Loucy (cell line): Measurements from ENCODE around the gene CPLANE1.
"Not testable (repeated sequence)": the region's sequence is repeated elsewhere in the genome, so short reads cannot be mapped to it uniquely, and the experiment has no call there.

ENCODE experiments used
- H2AFZ ChIP-seq: fragments of 200-600 bp; sonication (generic); 2 replicates; pipeline ENCODE4 v1.6.0; 2016; ENCODE audit warnings: antibody characterized with exemption, mild to moderate bottlenecking, low read length, moderate library complexity
- H3F3A ChIP-seq: fragments of 200-600 bp; 2 replicates; pipeline ENCODE4 v1.6.0; 2016; ENCODE audit warnings: antibody characterized with exemption, low read depth, mild to moderate bottlenecking
- H3K27me3 ChIP-seq: fragments of 200-600 bp; sonication (generic); 2 replicates; pipeline ENCODE4 v1.6.1; 2014; ENCODE audit warnings: low read length, mild to moderate bottlenecking; ENCODE audit not compliant: insufficient read depth, poor library complexity, severe bottlenecking
- H3K36me3 ChIP-seq: fragments of 200-600 bp; sonication (generic); 2 replicates; pipeline ENCODE4 v1.6.1; 2016; ENCODE audit warnings: low read length; ENCODE audit not compliant: insufficient read depth
- H3K4me1 ChIP-seq: fragments of 200-600 bp; sonication (generic); 2 replicates; pipeline ENCODE4 v1.5.1; 2014; ENCODE audit warnings: low read length, mild to moderate bottlenecking; ENCODE audit not compliant: insufficient read depth, poor library complexity, severe bottlenecking
- H3K4me2 ChIP-seq: fragments of 200-600 bp; sonication (generic); 2 replicates; pipeline ENCODE4 v1.6.0; 2014; ENCODE audit warnings: antibody characterized with exemption, low read length, low read depth, mild to moderate bottlenecking; ENCODE audit not compliant: poor library complexity, severe bottlenecking
- H3K4me3 ChIP-seq: fragments of 200-600 bp; sonication (generic); 2 replicates; pipeline ENCODE4 v1.5.1; 2014; ENCODE audit warnings: low read length, mild to moderate bottlenecking, mixed read lengths; ENCODE audit not compliant: poor library complexity, severe bottlenecking
- H3K79me2 ChIP-seq: fragments of 200-600 bp; sonication (generic); 2 replicates; pipeline ENCODE4 v1.6.1; 2014; ENCODE audit warnings: low read length; ENCODE audit not compliant: insufficient read depth
- H3K9ac ChIP-seq: fragments of 200-600 bp; sonication (generic); 2 replicates; pipeline ENCODE4 v1.6.0; 2014; ENCODE audit warnings: mild to moderate bottlenecking, low read depth, low read length, moderate library complexity; ENCODE audit not compliant: poor library complexity, severe bottlenecking
- H3K9me2 ChIP-seq: fragments of 200-600 bp; sonication (generic); replicated peaks from 2 replicates; pipeline ENCODE4 v1.6.1; 2016; ENCODE audit warnings: low read depth, low read length, mixed read lengths
- H3K9me3 ChIP-seq: fragments of 200-600 bp; sonication (generic); 2 replicates; pipeline ENCODE4 v1.6.1; 2014; ENCODE audit warnings: mild to moderate bottlenecking, antibody characterized with exemption, low read length, low read depth; ENCODE audit not compliant: insufficient read depth
- H4K20me1 ChIP-seq: fragments of 200-600 bp; sonication (generic); 2 replicates; pipeline ENCODE4 v1.6.0; 2014; ENCODE audit warnings: antibody characterized with exemption, low read length, mild to moderate bottlenecking; ENCODE audit not compliant: insufficient read depth, poor library complexity, severe bottlenecking
- EZH2phosphoT487 ChIP-seq: fragments of 200-600 bp; IDR thresholded peaks from 2 replicates; pipeline ENCODE4 v1.6.1; 2018; ENCODE audit warnings: antibody characterized with exemption, mild to moderate bottlenecking, moderate library complexity, borderline replicate concordance
- TF ChIP-seq, protein P1 (sequence below): fragments of 200-600 bp; sonication (generic); conservative IDR thresholded peaks from 2 replicates; pipeline ENCODE4 v1.5.1; 2014; ENCODE audit warnings: mild to moderate bottlenecking, antibody characterized with exemption, low read length

The CPLANE1 gene

DNA sequence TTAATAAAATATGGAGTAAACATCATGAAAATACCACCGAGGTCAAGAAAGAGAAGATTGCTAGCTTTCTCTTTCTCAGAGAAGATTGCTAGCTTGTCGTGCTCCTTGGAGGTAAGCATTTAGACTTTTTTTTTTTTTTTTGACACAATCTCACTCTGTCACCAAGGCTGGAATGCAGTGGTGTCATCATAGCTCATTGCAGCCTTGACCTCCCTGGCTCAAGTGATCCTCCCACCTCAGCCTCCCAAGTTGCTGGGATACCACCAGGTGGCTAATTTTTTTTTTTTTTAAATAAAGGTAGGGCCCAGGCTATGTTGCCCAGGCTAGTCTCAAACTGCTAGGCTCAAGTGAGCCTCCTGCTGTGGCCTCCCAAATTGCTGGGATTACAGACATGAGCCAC lies 26.3 kb upstream of the CPLANE1 start:
- Histone ChIP-seq H3K9me3 (peaks cover 5% of the 10 kb centered on the region; the same call in 1 of the 2 replicates), H3K4me2 (no peak overlapping the region), H2AFZ (no peak overlapping the region), H3K79me2 (no peaks in the 10 kb centered on the region), H3K36me3 (no peaks in the 10 kb centered on the region), H3K27me3 (no peaks in the 10 kb centered on the region), H3K4me1 (no peaks in the 10 kb centered on the region), H3F3A (no peaks in the 10 kb centered on the region), H4K20me1 (no peaks in the 10 kb centered on the region), H3K9me2 (no peaks in the 10 kb centered on the region), H3K4me3 (no peak overlapping the region), H3K9ac (no peak overlapping the region)
- TF ChIP-seq EZH2phosphoT487: no peak
- TF ChIP-seq, protein P1, sequence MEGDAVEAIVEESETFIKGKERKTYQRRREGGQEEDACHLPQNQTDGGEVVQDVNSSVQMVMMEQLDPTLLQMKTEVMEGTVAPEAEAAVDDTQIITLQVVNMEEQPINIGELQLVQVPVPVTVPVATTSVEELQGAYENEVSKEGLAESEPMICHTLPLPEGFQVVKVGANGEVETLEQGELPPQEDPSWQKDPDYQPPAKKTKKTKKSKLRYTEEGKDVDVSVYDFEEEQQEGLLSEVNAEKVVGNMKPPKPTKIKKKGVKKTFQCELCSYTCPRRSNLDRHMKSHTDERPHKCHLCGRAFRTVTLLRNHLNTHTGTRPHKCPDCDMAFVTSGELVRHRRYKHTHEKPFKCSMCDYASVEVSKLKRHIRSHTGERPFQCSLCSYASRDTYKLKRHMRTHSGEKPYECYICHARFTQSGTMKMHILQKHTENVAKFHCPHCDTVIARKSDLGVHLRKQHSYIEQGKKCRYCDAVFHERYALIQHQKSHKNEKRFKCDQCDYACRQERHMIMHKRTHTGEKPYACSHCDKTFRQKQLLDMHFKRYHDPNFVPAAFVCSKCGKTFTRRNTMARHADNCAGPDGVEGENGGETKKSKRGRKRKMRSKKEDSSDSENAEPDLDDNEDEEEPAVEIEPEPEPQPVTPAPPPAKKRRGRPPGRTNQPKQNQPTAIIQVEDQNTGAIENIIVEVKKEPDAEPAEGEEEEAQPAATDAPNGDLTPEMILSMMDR: no peak

DNA sequence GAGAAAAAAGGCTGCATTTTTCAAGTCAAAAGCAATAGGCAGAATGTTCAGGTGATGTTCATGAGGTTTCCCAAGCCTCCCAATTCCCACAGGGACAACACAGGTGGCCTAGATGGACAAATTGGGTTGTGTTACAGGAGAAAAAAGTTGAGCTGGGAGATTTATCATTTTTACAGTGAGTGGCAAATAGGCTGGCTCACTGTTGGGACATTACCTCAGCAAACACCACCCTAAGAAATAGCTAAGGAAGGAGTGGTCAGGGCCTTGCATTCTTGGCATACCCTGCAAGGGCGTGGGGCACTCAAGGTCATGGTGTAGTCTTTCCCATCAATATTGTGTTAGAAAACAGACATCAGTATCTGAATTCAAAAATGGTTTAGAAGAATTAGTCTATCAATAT lies 23.3 kb upstream of the CPLANE1 start:
- no peaks in the 10 kb centered on the region for H3K27me3 ChIP-seq
- TF ChIP-seq, protein P1: no peak
- no peak for TF ChIP-seq EZH2phosphoT487
- no peak overlapping the region for H3K4me3 ChIP-seq
- no peak overlapping the region for H3K9ac ChIP-seq
- no peaks in the 10 kb centered on the region; the same call in 1 of the 2 replicates for H3K9me3 ChIP-seq
- no peak overlapping the region for H3K4me2 ChIP-seq
- no peaks in the 10 kb centered on the region for H3K36me3 ChIP-seq
- H3F3A ChIP-seq: no peaks in the 10 kb centered on the region
- H2AFZ ChIP-seq: no peak overlapping the region
- no peaks in the 10 kb centered on the region for H3K4me1 ChIP-seq
- no peaks in the 10 kb centered on the region for H3K79me2 ChIP-seq
- H3K9me2 ChIP-seq: no peaks in the 10 kb centered on the region
- no peaks in the 10 kb centered on the region for H4K20me1 ChIP-seq

DNA sequence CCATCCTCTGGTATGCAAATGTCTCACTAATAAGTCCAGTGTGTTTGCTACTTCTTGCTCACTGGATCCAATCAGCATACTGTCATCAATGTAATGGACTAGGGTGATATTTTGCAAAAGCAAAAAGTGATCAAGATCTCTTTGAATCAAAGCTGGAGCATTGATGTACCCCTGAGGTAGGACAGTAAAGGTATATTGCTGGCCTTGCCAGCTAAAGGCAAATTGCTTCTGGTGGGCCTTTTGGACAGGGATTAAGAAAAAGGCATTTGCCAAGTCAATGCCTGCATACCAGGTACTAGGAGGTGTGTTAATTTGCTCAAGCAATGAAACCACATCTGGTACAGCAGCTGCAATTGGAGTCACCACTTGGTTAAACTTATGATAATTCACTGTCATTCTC lies 18.9 kb upstream of the CPLANE1 start:
- H3K9me2 ChIP-seq, H3K27me3 ChIP-seq, H4K20me1 ChIP-seq, H3K79me2 ChIP-seq, H3K36me3 ChIP-seq, H3K9ac ChIP-seq, H3K4me2 ChIP-seq, H3K4me3 ChIP-seq, H2AFZ ChIP-seq, H3F3A ChIP-seq, H3K4me1 ChIP-seq, H3K9me3 ChIP-seq: not testable (repeated sequence)

DNA sequence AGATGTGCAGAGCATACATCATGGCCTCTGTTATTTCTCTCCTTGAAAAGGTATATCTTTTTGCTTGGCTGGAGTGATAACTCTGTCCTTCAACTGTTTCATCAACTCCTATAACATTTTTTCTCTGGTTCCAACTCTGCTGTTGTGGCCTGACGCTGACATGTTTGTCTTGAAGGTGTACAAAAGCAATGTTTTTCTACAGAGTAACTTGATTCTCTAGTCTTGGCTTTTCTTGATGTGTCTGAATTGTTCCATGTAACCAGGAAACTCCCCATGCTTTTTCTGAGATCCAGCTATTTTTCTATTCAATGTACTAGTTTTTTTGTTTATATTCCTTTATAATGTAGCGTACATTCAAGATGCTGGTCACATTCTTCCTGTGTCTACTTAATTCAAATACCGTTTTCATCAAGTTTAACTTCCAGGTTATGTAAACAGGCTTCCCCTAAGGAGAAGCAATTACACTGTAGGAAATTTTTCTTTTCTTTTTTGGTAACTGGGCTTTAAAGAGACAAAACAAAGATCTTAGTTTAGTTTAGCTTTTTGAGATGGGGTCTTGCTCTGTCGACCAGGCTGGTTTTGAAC lies 6.7 kb upstream of the CPLANE1 start:
- no peaks in the 10 kb centered on the region for H3K9me2 ChIP-seq
- H3K4me1 ChIP-seq: no peaks in the 10 kb centered on the region
- H3K9me3 ChIP-seq: no peaks in the 10 kb centered on the region
- no peaks in the 10 kb centered on the region for H3F3A ChIP-seq
- H3K9ac ChIP-seq: no peak overlapping the region
- no peaks in the 10 kb centered on the region for H4K20me1 ChIP-seq
- H3K27me3 ChIP-seq: no peaks in the 10 kb centered on the region
- no peak overlapping the region for H3K4me2 ChIP-seq
- no peaks in the 10 kb centered on the region for H3K79me2 ChIP-seq
- H2AFZ ChIP-seq: no peak overlapping the region
- H3K36me3 ChIP-seq: no peaks in the 10 kb centered on the region
- no peak overlapping the region for H3K4me3 ChIP-seq
- no peak for TF ChIP-seq EZH2phosphoT487
- TF ChIP-seq, protein P1: no peak
